ENCODE results near the gene RTP4. TPM values are rescaled to one million over a fixed set of nuclear protein-coding genes. Genes with fewer than 3 reads are reported as not detected.

The RTP4 gene, protein sequence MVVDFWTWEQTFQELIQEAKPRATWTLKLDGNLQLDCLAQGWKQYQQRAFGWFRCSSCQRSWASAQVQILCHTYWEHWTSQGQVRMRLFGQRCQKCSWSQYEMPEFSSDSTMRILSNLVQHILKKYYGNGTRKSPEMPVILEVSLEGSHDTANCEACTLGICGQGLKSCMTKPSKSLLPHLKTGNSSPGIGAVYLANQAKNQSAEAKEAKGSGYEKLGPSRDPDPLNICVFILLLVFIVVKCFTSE
- 15.8 TPM for polyA plus RNA-seq
- long read RNA-seq, donor 1, partial matches to known transcripts: 0 of 2 reads
- long read RNA-seq, donor 1, other reads (novel, unspliced or antisense): 0 of 2 reads
- long read RNA-seq, donor 2, transcript RTP4-201 (2 exons, 1,554 nt): major isoform, 12 of 12 reads
- long read RNA-seq, donor 2, partial matches to known transcripts: 0 of 12 reads
- long read RNA-seq, donor 2, other reads (novel, unspliced or antisense): 0 of 12 reads
- long read RNA-seq, donor 3: 0 reads
- long read RNA-seq, donor 4, partial matches to known transcripts: 0 of 1 reads
- long read RNA-seq, donor 4, other reads (novel, unspliced or antisense): 0 of 1 reads
- long read RNA-seq, donor 5, partial matches to known transcripts: 0 of 1 reads
- long read RNA-seq, donor 5, other reads (novel, unspliced or antisense): 0 of 1 reads
- long read RNA-seq, donor 6, transcript RTP4-201 (2 exons, 1,554 nt): major isoform, 8 of 15 reads
- long read RNA-seq, donor 6, partial matches to known transcripts: 7 of 15 reads
- long read RNA-seq, donor 6, other reads (novel, unspliced or antisense): 0 of 15 reads
- long read RNA-seq, donor 7: 0 reads
- long read RNA-seq, donor 8, transcript RTP4-201 (2 exons, 1,554 nt): major isoform, 12 of 12 reads
- long read RNA-seq, donor 8, partial matches to known transcripts: 0 of 12 reads
- long read RNA-seq, donor 8, other reads (novel, unspliced or antisense): 0 of 12 reads
- long read RNA-seq, donor 9, transcript RTP4-201 (2 exons, 1,554 nt): major isoform, 21 of 21 reads
- long read RNA-seq, donor 9, partial matches to known transcripts: 0 of 21 reads
- long read RNA-seq, donor 9, other reads (novel, unspliced or antisense): 0 of 21 reads
- long read RNA-seq, donor 10, transcript RTP4-201 (2 exons, 1,554 nt): major isoform, 5 of 5 reads
- long read RNA-seq, donor 10, partial matches to known transcripts: 0 of 5 reads
- long read RNA-seq, donor 10, other reads (novel, unspliced or antisense): 0 of 5 reads
- long read RNA-seq, donor 11, transcript RTP4-201 (2 exons, 1,554 nt): major isoform, 5 of 5 reads
- long read RNA-seq, donor 11, partial matches to known transcripts: 0 of 5 reads
- long read RNA-seq, donor 11, other reads (novel, unspliced or antisense): 0 of 5 reads

- DNase-seq: peak; percentile 82 to 91
- 63% methylated on average over 2 of the region's 10 CpGs for WGBS (ENCODE audit: insufficient coverage, low lambda C conversion rate)
- Histone ChIP-seq H3K9me3 (ENCODE audit: control insufficient read depth, low read depth, low read length) (peaks cover 7% of the 10 kb centered on the region), H3K4me3 (ENCODE audit: low read length) (peak within 1 kb of the TSS; percentile 64), H3K36me3 (ENCODE audit: control insufficient read depth, insufficient read depth, low read length) (peaks cover 14% of the 10 kb centered on the region), H3K27me3 (ENCODE audit: control insufficient read depth, insufficient read depth, low read length) (no peaks in the 10 kb centered on the region), H3K4me1 (ENCODE audit: control insufficient read depth, insufficient read depth, low read length) (peaks cover 4% of the 10 kb centered on the region), H3K27ac (ENCODE audit: low read length) (peak within 1 kb of the TSS; percentile 99)
Measured at GRCh38 chr3:187368251-187369088, at the start of gene RTP4. RTP4 (plus strand) TSS chr3:187368385; CDS start chr3:187368442, 57 bp downstream.

DNA sequence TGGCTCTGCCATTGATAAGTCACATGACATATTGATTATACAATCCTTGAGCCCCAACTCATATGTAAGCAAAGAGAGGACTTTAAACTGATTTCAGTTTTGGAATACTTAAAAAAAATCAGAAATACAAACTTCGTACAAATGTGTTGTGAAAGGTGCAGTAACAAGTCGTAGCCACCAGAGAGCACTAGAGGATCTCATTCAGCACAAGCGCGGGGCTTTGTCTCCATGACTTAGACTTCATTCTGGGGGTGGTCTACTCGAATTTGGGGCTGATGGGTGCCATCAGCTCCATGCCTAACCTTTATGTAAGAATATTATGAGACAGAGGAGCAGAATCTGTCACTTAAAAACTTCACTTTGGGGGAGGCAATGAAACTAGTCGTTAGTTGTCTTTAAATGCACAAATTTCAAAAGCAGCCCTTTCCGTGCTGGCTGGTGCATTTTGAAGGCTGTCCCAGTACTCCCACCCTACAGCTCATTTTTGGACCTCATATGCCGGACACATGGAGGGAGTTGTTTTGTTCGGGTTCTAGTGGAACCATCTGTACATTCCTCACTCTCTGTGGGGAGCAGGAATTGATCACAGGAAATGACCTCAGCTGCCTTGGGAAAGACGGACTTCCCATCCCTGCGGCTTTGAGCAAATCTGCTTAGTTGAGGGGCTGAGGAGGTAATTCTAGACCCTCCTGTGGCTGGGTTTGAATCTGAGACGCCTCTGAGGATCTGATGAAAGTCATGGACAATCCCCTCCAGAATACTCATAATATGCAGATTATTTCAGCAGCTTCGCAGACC lies 49.2 kb upstream of the RTP4 start:
- Histone ChIP-seq H3K4me1 (ENCODE audit: control insufficient read depth, insufficient read depth, low read length) (peaks cover 27% of the 10 kb centered on the region), H3K27me3 (ENCODE audit: control insufficient read depth, insufficient read depth, low read length) (peaks cover 2% of the 10 kb centered on the region), H3K36me3 (ENCODE audit: control insufficient read depth, insufficient read depth, low read length) (no peaks in the 10 kb centered on the region), H3K9me3 (ENCODE audit: control insufficient read depth, low read depth, low read length) (no peaks in the 10 kb centered on the region), H3K27ac (ENCODE audit: low read length) (no peak overlapping the region), H3K4me3 (ENCODE audit: low read length) (no peak overlapping the region)
- WGBS (ENCODE audit: insufficient coverage, low lambda C conversion rate): 40% methylated on average over 1 of the region's 13 CpGs
- DNase-seq: peak; percentile 37

GRCh38 chr3:187319699-187320302 lies 48.4 kb upstream of the RTP4 start:
- Histone ChIP-seq H3K4me1 (ENCODE audit: control insufficient read depth, insufficient read depth, low read length) (peaks cover 32% of the 10 kb centered on the region), H3K36me3 (ENCODE audit: control insufficient read depth, insufficient read depth, low read length) (no peaks in the 10 kb centered on the region), H3K27me3 (ENCODE audit: control insufficient read depth, insufficient read depth, low read length) (no peaks in the 10 kb centered on the region), H3K27ac (ENCODE audit: low read length) (no peak overlapping the region), H3K4me3 (ENCODE audit: low read length) (no peak overlapping the region), H3K9me3 (ENCODE audit: control insufficient read depth, low read depth, low read length) (no peaks in the 10 kb centered on the region)
- WGBS (ENCODE audit: insufficient coverage, low lambda C conversion rate): 40% methylated on average over 1 of the region's 7 CpGs
- peak; percentile 70 to 75 for DNase-seq

GRCh38 chr3:187321766-187322165 lies 46.4 kb upstream of the RTP4 start:
- DNase-seq: peak in 1 of 2 donors; percentile 6
- no CpG with 5 or more reads among the region's 1 CpG for WGBS (ENCODE audit: insufficient coverage, low lambda C conversion rate)

GRCh38 chr3:187322291-187322690 lies 45.9 kb upstream of the RTP4 start:
- no peaks in the 10 kb centered on the region for H3K9me3 ChIP-seq (ENCODE audit: control insufficient read depth, low read depth, low read length)
- no peak for DNase-seq
- H3K36me3 ChIP-seq (ENCODE audit: control insufficient read depth, insufficient read depth, low read length): no peaks in the 10 kb centered on the region
- H3K27me3 ChIP-seq (ENCODE audit: control insufficient read depth, insufficient read depth, low read length): no peaks in the 10 kb centered on the region
- 62% methylated on average over 3 of the region's 7 CpGs for WGBS (ENCODE audit: insufficient coverage, low lambda C conversion rate)
- peak overlapping the region; percentile 66 for H3K27ac ChIP-seq (ENCODE audit: low read length)
- H3K4me3 ChIP-seq (ENCODE audit: low read length): no peak overlapping the region
- H3K4me1 ChIP-seq (ENCODE audit: control insufficient read depth, insufficient read depth, low read length): peaks cover 32% of the 10 kb centered on the region

More at GRCh38 chr3:187321766-187322165, 46.4 kb upstream of the RTP4 start:
- Histone ChIP-seq H3K4me1 (ENCODE audit: control insufficient read depth, insufficient read depth, low read length) (peaks cover 32% of the 10 kb centered on the region), H3K4me3 (ENCODE audit: low read length) (no peak overlapping the region), H3K27me3 (ENCODE audit: control insufficient read depth, insufficient read depth, low read length) (no peaks in the 10 kb centered on the region), H3K27ac (ENCODE audit: low read length) (no peak overlapping the region), H3K9me3 (ENCODE audit: control insufficient read depth, low read depth, low read length) (no peaks in the 10 kb centered on the region), H3K36me3 (ENCODE audit: control insufficient read depth, insufficient read depth, low read length) (no peaks in the 10 kb centered on the region)

DNA sequence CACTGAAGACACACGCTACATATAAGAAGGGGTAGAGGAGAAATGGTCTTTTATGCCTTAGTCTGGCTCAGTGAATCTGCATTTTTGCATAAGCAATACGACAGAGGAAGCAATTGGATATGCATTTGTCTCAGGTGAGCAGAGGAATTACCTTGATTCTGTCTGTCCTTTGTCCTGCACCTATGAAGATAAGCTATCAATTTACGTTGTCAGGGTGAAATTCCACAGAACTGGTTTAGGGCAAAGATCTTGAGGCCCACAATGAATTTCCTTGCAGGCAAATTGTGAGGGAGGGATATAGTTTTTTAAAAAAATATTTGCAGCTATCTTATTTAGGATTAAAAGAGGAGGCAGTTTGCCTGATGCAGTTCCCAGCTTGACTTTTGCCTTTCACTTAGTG lies 45.1 kb upstream of the RTP4 start:
- H3K4me1 ChIP-seq (ENCODE audit: control insufficient read depth, insufficient read depth, low read length): peaks cover 32% of the 10 kb centered on the region
- H3K27ac ChIP-seq (ENCODE audit: low read length): peak overlapping the region; percentile 67

DNA sequence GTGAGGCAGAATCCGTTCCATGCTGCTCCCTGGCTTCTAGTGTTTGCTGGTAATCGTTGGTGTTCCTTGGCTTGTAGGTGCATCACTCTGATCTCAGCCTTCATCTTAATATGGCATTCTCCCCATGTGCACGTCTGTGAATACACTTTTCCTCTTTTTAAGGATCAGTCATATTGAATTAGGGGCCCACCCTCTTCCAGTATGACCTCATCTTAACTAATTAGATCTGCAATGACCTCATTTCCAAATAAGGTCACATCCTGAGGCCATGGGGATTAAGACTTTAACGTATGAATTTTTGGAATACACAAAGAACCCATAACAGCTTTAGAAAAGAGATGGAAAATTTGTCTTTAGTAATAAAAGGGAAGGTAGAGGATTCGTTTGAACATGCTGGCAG lies 42.6 kb upstream of the RTP4 start:
- Histone ChIP-seq H3K36me3 (ENCODE audit: control insufficient read depth, insufficient read depth, low read length) (no peaks in the 10 kb centered on the region), H3K9me3 (ENCODE audit: control insufficient read depth, low read depth, low read length) (no peaks in the 10 kb centered on the region), H3K4me3 (ENCODE audit: low read length) (no peak overlapping the region), H3K27me3 (ENCODE audit: control insufficient read depth, insufficient read depth, low read length) (no peaks in the 10 kb centered on the region), H3K27ac (ENCODE audit: low read length) (no peak overlapping the region), H3K4me1 (ENCODE audit: control insufficient read depth, insufficient read depth, low read length) (peaks cover 22% of the 10 kb centered on the region)
- no peak for DNase-seq
- 100% methylated on average over 3 of the region's 5 CpGs for WGBS (ENCODE audit: insufficient coverage, low lambda C conversion rate)

More for the DNA sequence above, 45.1 kb upstream of the RTP4 start:
- DNase-seq: peak; percentile 65 to 80
- Histone ChIP-seq H3K36me3 (ENCODE audit: control insufficient read depth, insufficient read depth, low read length) (no peaks in the 10 kb centered on the region), H3K4me3 (ENCODE audit: low read length) (no peak overlapping the region), H3K27me3 (ENCODE audit: control insufficient read depth, insufficient read depth, low read length) (no peaks in the 10 kb centered on the region), H3K9me3 (ENCODE audit: control insufficient read depth, low read depth, low read length) (no peaks in the 10 kb centered on the region)
- WGBS (ENCODE audit: insufficient coverage, low lambda C conversion rate): 25% methylated on average over 2 of the region's 3 CpGs

DNA sequence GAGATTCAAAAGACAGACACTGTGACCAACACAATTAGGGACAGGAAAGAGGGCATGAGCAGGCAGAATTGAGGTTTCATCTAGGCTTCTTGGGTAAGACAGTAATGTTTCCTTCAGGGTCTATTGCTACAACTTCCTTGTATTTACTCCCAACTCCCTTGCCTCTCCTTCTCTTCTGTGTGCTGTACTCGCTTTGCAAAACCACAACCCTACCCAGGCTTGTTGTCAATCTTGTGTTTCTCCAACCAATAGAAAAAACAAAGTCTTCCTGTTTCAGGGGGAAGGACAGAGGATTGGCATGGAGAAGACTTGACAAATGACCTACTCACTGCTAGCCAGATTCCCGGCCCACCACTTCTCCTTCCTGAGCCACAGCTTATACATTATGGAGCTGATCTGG lies 40.3 kb upstream of the RTP4 start:
- no peaks in the 10 kb centered on the region for H3K27me3 ChIP-seq (ENCODE audit: control insufficient read depth, insufficient read depth, low read length)
- H3K36me3 ChIP-seq (ENCODE audit: control insufficient read depth, insufficient read depth, low read length): no peaks in the 10 kb centered on the region
- no peaks in the 10 kb centered on the region for H3K9me3 ChIP-seq (ENCODE audit: control insufficient read depth, low read depth, low read length)
- H3K4me3 ChIP-seq (ENCODE audit: low read length): no peak overlapping the region
- DNase-seq: no peak
- H3K4me1 ChIP-seq (ENCODE audit: control insufficient read depth, insufficient read depth, low read length): peaks cover 14% of the 10 kb centered on the region
- H3K27ac ChIP-seq (ENCODE audit: low read length): no peak overlapping the region
- 71% methylated on average over 1 of the region's 2 CpGs for WGBS (ENCODE audit: insufficient coverage, low lambda C conversion rate)

Data from large intestine (tissue), 12 donors.